ENCODE measurements around the gene HDAC4. TPM values are rescaled to one million over a fixed set of nuclear protein-coding genes. Genes with fewer than 3 reads are reported as not detected.

HDAC4 gene
- total RNA-seq, 2 donors from 2014 or later = 9.3 to 139 TPM

- no peak overlapping the region for H3K4me3 ChIP-seq
- intact Hi-C loops (cut with DNase I) = no loop called here
- no peak for ATAC-seq
- H3K9me3 ChIP-seq = no peaks in the 10 kb centered on the region
- no peaks in the 10 kb centered on the region for H3K27me3 ChIP-seq
- no peak for TF ChIP-seq CTCF (IDR thresholded peaks at IDR 0.05)
- TF ChIP-seq POLR2A (IDR thresholded peaks at IDR 0.05) = no peak
- DNase-seq = no peak
- 91 to 94% methylated on average over 6 of the region's 6 CpGs for WGBS, 2 donors
- no peaks in the 10 kb centered on the region for H3K36me3 ChIP-seq (replicated peaks in 1 of 2; ENCODE audit: insufficient read depth in 1 of 2, low read depth in 2 of 2)
- no peak overlapping the region for H3K27ac ChIP-seq
- no peaks in the 10 kb centered on the region for H3K4me1 ChIP-seq
Measured at GRCh38 chr2:239233576-239233975, 167.2 kb downstream of the HDAC4 start.

- Histone ChIP-seq H3K27ac (no peak overlapping the region), H3K27me3 (no peaks in the 10 kb centered on the region), H3K9me3 (no peaks in the 10 kb centered on the region), H3K36me3 (replicated peaks in 1 of 2; ENCODE audit: insufficient read depth in 1 of 2, low read depth in 2 of 2) (no peaks in the 10 kb centered on the region), H3K4me3 (no peak overlapping the region), H3K4me1 (peaks cover 2% of the 10 kb centered on the region)
- 87 to 98% methylated on average over 6 of the region's 6 CpGs for WGBS, 2 donors
- intact Hi-C loops (cut with DNase I) = no loop called here
- ATAC-seq (no peak), DNase-seq (no peak)
- TF ChIP-seq CTCF (IDR thresholded peaks at IDR 0.05) (no peak), POLR2A (IDR thresholded peaks at IDR 0.05) (no peak)
Measured at GRCh38 chr2:239232195-239232578, 168.6 kb downstream of the HDAC4 start.

- no peaks in the 10 kb centered on the region for H3K9me3 ChIP-seq
- 72 to 81% methylated on average over 23 to 30 of the region's 46 CpGs for WGBS, 2 donors
Measured at GRCh38 chr2:239231231-239232194, 169.3 kb downstream of the HDAC4 start.

GRCh38 chr2:239230318-239231052 lies 170.3 kb downstream of the HDAC4 start:
- no peak for ATAC-seq
- H3K4me3 ChIP-seq = no peak overlapping the region
- DNase-seq = peak in 1 of 4 donors; percentile 51

More at GRCh38 chr2:239231231-239232194, 169.3 kb downstream of the HDAC4 start:
- Histone ChIP-seq H3K4me1 (peaks cover 9% of the 10 kb centered on the region), H3K27ac (no peak overlapping the region), H3K27me3 (no peaks in the 10 kb centered on the region), H3K4me3 (no peak overlapping the region), H3K36me3 (replicated peaks in 1 of 2; ENCODE audit: insufficient read depth in 1 of 2, low read depth in 2 of 2) (no peaks in the 10 kb centered on the region)
- TF ChIP-seq CTCF (IDR thresholded peaks at IDR 0.05) (no peak), POLR2A (IDR thresholded peaks at IDR 0.05) (no peak)
- DNase-seq (no peak), ATAC-seq (no peak)
- intact Hi-C loops (cut with DNase I) = no loop called here

More at GRCh38 chr2:239230318-239231052, 170.3 kb downstream of the HDAC4 start:
- no peaks in the 10 kb centered on the region for H3K9me3 ChIP-seq
- no peak for TF ChIP-seq POLR2A (IDR thresholded peaks at IDR 0.05)
- no peak for TF ChIP-seq CTCF (IDR thresholded peaks at IDR 0.05)
- H3K27me3 ChIP-seq = no peaks in the 10 kb centered on the region
- intact Hi-C loops (cut with DNase I) = no loop called here
- no peaks in the 10 kb centered on the region for H3K36me3 ChIP-seq (replicated peaks in 1 of 2; ENCODE audit: insufficient read depth in 1 of 2, low read depth in 2 of 2)
- H3K4me1 ChIP-seq = peaks cover 11% of the 10 kb centered on the region
- 71 to 83% methylated on average over 22 to 26 of the region's 26 CpGs for WGBS, 2 donors
- H3K27ac ChIP-seq = no peak overlapping the region
